MM.1S (cell line): Measurements from ENCODE around the gene ADAM19.

ENCODE experiments used
- DNase-seq: peaks from one replicate; pipeline ENCODE4 v3.0.0-alpha.2; 2015
- H2AFZ ChIP-seq: fragments of 300-600 bp; sonication (generic); 2 replicates; pipeline ENCODE4 v1.6.0; 2016; ENCODE audit warnings: antibody characterized with exemption, low read length
- H3F3A ChIP-seq: fragments of 300-600 bp; sonication (generic); 2 replicates; pipeline ENCODE4 v1.6.1; 2016; ENCODE audit warnings: mild to moderate bottlenecking, antibody characterized with exemption, low read length, moderate library complexity, mixed read lengths; ENCODE audit not compliant: insufficient read depth
- H3K27ac ChIP-seq: fragments of 300-600 bp; sonication (generic); 2 replicates; pipeline ENCODE4 v1.5.1; 2016; ENCODE audit warnings: mild to moderate bottlenecking, low read length
- H3K27me3 ChIP-seq: fragments of 300-600 bp; sonication (generic); replicated peaks from 2 replicates; pipeline ENCODE4 v1.6.0; 2016; ENCODE audit warnings: low read length; ENCODE audit not compliant: insufficient read depth
- H3K36me3 ChIP-seq: fragments of 300-600 bp; sonication (generic); replicated peaks from 2 replicates; pipeline ENCODE4 v1.6.1; 2016; ENCODE audit warnings: mild to moderate bottlenecking, low read length, mixed read lengths; ENCODE audit not compliant: insufficient read depth
- H3K4me1 ChIP-seq: fragments of 300-600 bp; sonication (generic); 2 replicates; pipeline ENCODE4 v1.6.1; 2016; ENCODE audit warnings: low read length, mixed read lengths
- H3K4me2 ChIP-seq: fragments of 300-600 bp; sonication (generic); 2 replicates; pipeline ENCODE4 v1.6.0; 2016; ENCODE audit warnings: low read depth, low read length
- H3K4me3 ChIP-seq: fragments of 300-600 bp; sonication (generic); 2 replicates; pipeline ENCODE4 v1.5.1; 2016; ENCODE audit warnings: low read length, mixed read lengths
- H3K79me2 ChIP-seq: fragments of 300-600 bp; sonication (generic); 2 replicates; pipeline ENCODE4 v1.6.1; 2016; ENCODE audit warnings: mixed run types, low read length, mixed read lengths
- H3K9ac ChIP-seq: fragments of 300-600 bp; sonication (generic); 2 replicates; pipeline ENCODE4 v1.6.1; 2016; ENCODE audit warnings: low read length, mixed read lengths
- H3K9me2 ChIP-seq: fragments of 300-600 bp; sonication (generic); replicated peaks from 2 replicates; pipeline ENCODE4 v1.6.1; 2016; ENCODE audit warnings: mild to moderate bottlenecking, low read length, mixed read lengths; ENCODE audit not compliant: insufficient read depth
- H3K9me3 ChIP-seq: fragments of 300-600 bp; sonication (generic); replicated peaks from 2 replicates; pipeline ENCODE4 v1.6.1; 2016; ENCODE audit warnings: mild to moderate bottlenecking, low read length, mixed read lengths; ENCODE audit not compliant: insufficient read depth
- H4K20me1 ChIP-seq: fragments of 300-600 bp; sonication (generic); 2 replicates; pipeline ENCODE4 v1.6.1; 2016; ENCODE audit warnings: mild to moderate bottlenecking, low read length, moderate library complexity, mixed read lengths; ENCODE audit not compliant: insufficient read depth
- CTCF ChIP-seq: fragments of 300-600 bp; sonication (generic); IDR thresholded peaks from 2 replicates; pipeline ENCODE4 v1.5.1; 2016; ENCODE audit warnings: antibody characterized with exemption, low read length, mixed read lengths
- EZH2 ChIP-seq: fragments of 300-600 bp; sonication (generic); optimal IDR thresholded peaks from 2 replicates; pipeline ENCODE3; 2017; ENCODE audit warnings: low read depth, mild to moderate bottlenecking, antibody characterized with exemption, low read length, mixed read lengths
- EZH2phosphoT487 ChIP-seq: fragments of 300-600 bp; sonication (generic); IDR thresholded peaks from 2 replicates; pipeline ENCODE4 v1.6.1; 2018; ENCODE audit warnings: antibody characterized with exemption, low read length

The ADAM19 gene

GRCh38 chr5:157506066-157506590 lies 69.4 kb downstream of the ADAM19 start:
- Histone ChIP-seq H3K79me2 (no peaks in the 10 kb centered on the region), H3K9ac (no peak overlapping the region), H3K4me1 (peaks cover 11% of the 10 kb centered on the region), H3K4me2 (no peak overlapping the region), H3F3A (no peaks in the 10 kb centered on the region), H3K9me2 (no peaks in the 10 kb centered on the region), H3K9me3 (no peaks in the 10 kb centered on the region), H3K36me3 (no peaks in the 10 kb centered on the region), H4K20me1 (no peaks in the 10 kb centered on the region), H3K27me3 (no peaks in the 10 kb centered on the region), H3K27ac (no peak overlapping the region), H2AFZ (no peak overlapping the region), H3K4me3 (no peak overlapping the region)
- no peak for DNase-seq
- no peak for TF ChIP-seq EZH2phosphoT487
- TF ChIP-seq EZH2, result no peak
- TF ChIP-seq CTCF, result no peak

GRCh38 chr5:157505496-157505895 lies 70.1 kb downstream of the ADAM19 start:
- Histone ChIP-seq H3K9ac (no peak overlapping the region), H3K4me1 (peaks cover 11% of the 10 kb centered on the region), H3K27me3 (no peaks in the 10 kb centered on the region), H3F3A (no peaks in the 10 kb centered on the region), H3K9me3 (no peaks in the 10 kb centered on the region), H3K36me3 (no peaks in the 10 kb centered on the region), H3K4me3 (no peak overlapping the region), H3K9me2 (no peaks in the 10 kb centered on the region), H4K20me1 (no peaks in the 10 kb centered on the region), H3K4me2 (no peak overlapping the region), H3K79me2 (no peaks in the 10 kb centered on the region), H2AFZ (no peak overlapping the region), H3K27ac (no peak overlapping the region)
- TF ChIP-seq EZH2, result no peak
- no peak for TF ChIP-seq EZH2phosphoT487
- no peak for TF ChIP-seq CTCF
- no peak for DNase-seq

GRCh38 chr5:157504053-157504452 lies 71.5 kb downstream of the ADAM19 start:
- H3K79me2 ChIP-seq, result no peaks in the 10 kb centered on the region
- no peak overlapping the region for H3K9ac ChIP-seq
- H3F3A ChIP-seq, result no peaks in the 10 kb centered on the region
- H4K20me1 ChIP-seq, result no peaks in the 10 kb centered on the region
- no peaks in the 10 kb centered on the region for H3K36me3 ChIP-seq
- H3K4me3 ChIP-seq, result no peak overlapping the region
- H3K27me3 ChIP-seq, result no peaks in the 10 kb centered on the region
- TF ChIP-seq CTCF (no peak), EZH2 (no peak), EZH2phosphoT487 (no peak)
- H3K4me1 ChIP-seq, result peaks cover 11% of the 10 kb centered on the region
- H3K9me3 ChIP-seq, result no peaks in the 10 kb centered on the region
- DNase-seq, result no peak
- no peak overlapping the region for H3K4me2 ChIP-seq
- H3K27ac ChIP-seq, result no peak overlapping the region
- H2AFZ ChIP-seq, result no peak overlapping the region
- H3K9me2 ChIP-seq, result no peaks in the 10 kb centered on the region
